ENCODE data around the gene R3HDML. TPM values are rescaled to one million over a fixed set of nuclear protein-coding genes. Genes with fewer than 3 reads are reported as not detected.

R3HDML gene
- total and polyA plus RNA-seq, 2 of the 13 experiments (the other 11 are each of a cell fraction or from before 2014, with no cell fraction given) = not detected

DNA sequence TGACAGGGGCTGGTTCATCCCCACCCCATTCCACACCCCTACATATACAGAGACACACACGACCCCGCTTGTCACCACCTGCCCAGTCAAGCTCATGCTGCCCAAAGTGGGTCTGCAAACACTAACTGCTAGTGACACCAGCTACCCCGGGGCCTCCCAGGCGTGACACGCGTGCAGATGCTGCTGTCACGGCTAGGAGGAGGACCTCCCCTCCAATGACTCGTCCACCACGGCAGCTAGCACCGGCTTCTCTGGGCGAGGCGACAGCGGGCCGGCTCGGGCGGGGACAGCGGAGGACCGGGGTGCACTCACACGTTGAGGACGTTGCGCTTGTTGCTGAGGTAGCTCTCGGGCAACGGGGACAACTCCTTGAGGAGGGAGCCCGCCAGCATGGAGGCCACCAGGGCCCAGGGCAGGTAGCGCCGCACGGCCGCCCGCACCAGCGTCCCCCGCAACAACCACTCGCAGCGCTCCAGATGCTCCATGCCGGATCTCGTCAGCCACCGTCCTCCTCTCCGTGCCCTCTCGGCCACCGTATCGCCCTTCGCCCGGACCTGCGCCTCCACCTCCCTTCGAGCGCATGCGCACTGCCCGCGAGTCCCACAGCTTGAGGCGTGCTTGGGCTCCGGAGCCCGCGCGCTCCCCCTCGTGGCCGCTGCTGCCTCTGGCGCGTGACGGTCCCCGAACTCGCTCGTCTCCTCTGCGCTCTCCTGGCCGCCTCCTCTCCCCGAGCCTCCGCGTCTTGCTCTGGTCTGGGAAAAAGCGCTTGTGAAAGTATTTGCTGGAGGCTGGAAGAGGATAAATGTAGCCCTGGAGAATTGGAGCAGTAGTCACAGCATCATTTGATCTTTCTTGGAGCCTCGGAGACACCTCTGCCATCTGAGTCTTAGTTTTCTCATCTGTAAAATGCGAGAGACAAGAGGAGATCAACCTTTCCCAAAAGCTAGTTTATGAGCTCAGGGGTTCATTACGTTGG lies 25.9 kb upstream of the R3HDML start, which contains the start of gene FITM2 (continued):
- TF ChIP-seq TCF12 (IDR thresholded peaks at IDR 0.05) (no peak), TCF12 (CRISPR knock-in tag; IDR thresholded peaks at IDR 0.05) (peak; percentile 94), RELA (CRISPR knock-in tag; IDR thresholded peaks at IDR 0.05) (peak; percentile 98), SETDB1 (CRISPR knock-in tag; IDR thresholded peaks at IDR 0.05; ENCODE audit: borderline replicate concordance) (no peak), ZNF879 (CRISPR knock-in tag; IDR thresholded peaks at IDR 0.05) (peak; percentile 79; the same call in 1 of the 2 replicates), ETV5 (CRISPR knock-in tag; IDR thresholded peaks at IDR 0.05; ENCODE audit: borderline replicate concordance) (peak; percentile 85), RBFOX2 (IDR thresholded peaks at IDR 0.05; ENCODE audit: low read depth, low read length) (peak; percentile 95), NFE2 (CRISPR knock-in tag; IDR thresholded peaks at IDR 0.05) (no peak), ZNF451 (CRISPR knock-in tag; IDR thresholded peaks at IDR 0.05) (peak; percentile 97), SOX6 (IDR thresholded peaks at IDR 0.05) (no peak), SOX6 (CRISPR knock-in tag; IDR thresholded peaks at IDR 0.05) (peak; percentile 90), SMYD3 (CRISPR knock-in tag; IDR thresholded peaks at IDR 0.05) (no peak), NONO (IDR thresholded peaks at IDR 0.05) (no peak), NONO (CRISPR knock-in tag; conservative IDR thresholded peaks at IDR 0.05) (peak; percentile 100), PAF1 (CRISPR knock-in tag; IDR thresholded peaks at IDR 0.05) (no peak), SAP130 (CRISPR knock-in tag; IDR thresholded peaks at IDR 0.05; ENCODE audit: low read depth) (peak; percentile 99), TBP (CRISPR knock-in tag; IDR thresholded peaks at IDR 0.05) (no peak), SKI (IDR thresholded peaks at IDR 0.05; ENCODE audit: partially characterized antibody) (peak; percentile 66), CCDC6 (CRISPR knock-in tag; IDR thresholded peaks at IDR 0.05) (no peak), ZNF720 (CRISPR knock-in tag; IDR thresholded peaks at IDR 0.05) (no peak), LCORL (IDR thresholded peaks at IDR 0.05) (no peak), LCORL (CRISPR knock-in tag; IDR thresholded peaks at IDR 0.05) (peak; percentile 84), ZBTB7B (CRISPR knock-in tag; IDR thresholded peaks at IDR 0.05) (no peak), ZNF230 (CRISPR knock-in tag; IDR thresholded peaks at IDR 0.05) (peak; percentile 98)
- TF ChIP-seq, protein P1, sequence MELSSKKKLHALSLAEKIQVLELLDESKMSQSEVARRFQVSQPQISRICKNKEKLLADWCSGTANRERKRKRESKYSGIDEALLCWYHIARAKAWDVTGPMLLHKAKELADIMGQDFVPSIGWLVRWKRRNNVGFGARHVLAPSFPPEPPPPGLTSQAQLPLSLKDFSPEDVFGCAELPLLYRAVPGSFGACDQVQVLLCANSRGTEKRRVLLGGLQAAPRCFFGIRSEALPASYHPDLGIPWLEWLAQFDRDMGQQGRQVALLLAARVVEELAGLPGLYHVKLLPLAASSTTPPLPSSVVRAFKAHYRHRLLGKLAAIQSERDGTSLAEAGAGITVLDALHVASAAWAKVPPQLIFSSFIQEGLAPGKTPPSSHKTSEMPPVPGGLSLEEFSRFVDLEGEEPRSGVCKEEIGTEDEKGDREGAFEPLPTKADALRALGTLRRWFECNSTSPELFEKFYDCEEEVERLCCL (CRISPR knock-in tag; IDR thresholded peaks at IDR 0.05; ENCODE audit: borderline replicate concordance) = 0 out of 2 replicates have a peak, but pooled peaks have one; percentile 45
- TF ChIP-seq, protein P2, sequence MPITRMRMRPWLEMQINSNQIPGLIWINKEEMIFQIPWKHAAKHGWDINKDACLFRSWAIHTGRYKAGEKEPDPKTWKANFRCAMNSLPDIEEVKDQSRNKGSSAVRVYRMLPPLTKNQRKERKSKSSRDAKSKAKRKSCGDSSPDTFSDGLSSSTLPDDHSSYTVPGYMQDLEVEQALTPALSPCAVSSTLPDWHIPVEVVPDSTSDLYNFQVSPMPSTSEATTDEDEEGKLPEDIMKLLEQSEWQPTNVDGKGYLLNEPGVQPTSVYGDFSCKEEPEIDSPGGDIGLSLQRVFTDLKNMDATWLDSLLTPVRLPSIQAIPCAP (CRISPR knock-in tag; IDR thresholded peaks at IDR 0.05; ENCODE audit: low read depth) = 0 out of 2 replicates have a peak, but pooled peaks have one; percentile 55
- TF ChIP-seq, protein P3, sequence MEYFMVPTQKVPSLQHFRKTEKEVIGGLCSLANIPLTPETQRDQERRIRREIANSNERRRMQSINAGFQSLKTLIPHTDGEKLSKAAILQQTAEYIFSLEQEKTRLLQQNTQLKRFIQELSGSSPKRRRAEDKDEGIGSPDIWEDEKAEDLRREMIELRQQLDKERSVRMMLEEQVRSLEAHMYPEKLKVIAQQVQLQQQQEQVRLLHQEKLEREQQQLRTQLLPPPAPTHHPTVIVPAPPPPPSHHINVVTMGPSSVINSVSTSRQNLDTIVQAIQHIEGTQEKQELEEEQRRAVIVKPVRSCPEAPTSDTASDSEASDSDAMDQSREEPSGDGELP (IDR thresholded peaks at IDR 0.05; ENCODE audit: borderline replicate concordance, low read depth) = 0 out of 2 replicates have a peak, but pooled peaks have one; percentile 72
- TF ChIP-seq, protein P4, sequence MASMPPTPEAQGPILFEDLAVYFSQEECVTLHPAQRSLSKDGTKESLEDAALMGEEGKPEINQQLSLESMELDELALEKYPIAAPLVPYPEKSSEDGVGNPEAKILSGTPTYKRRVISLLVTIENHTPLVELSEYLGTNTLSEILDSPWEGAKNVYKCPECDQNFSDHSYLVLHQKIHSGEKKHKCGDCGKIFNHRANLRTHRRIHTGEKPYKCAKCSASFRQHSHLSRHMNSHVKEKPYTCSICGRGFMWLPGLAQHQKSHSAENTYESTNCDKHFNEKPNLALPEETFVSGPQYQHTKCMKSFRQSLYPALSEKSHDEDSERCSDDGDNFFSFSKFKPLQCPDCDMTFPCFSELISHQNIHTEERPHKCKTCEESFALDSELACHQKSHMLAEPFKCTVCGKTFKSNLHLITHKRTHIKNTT (CRISPR knock-in tag; IDR thresholded peaks at IDR 0.05) = peak; percentile 56; the same call in 1 of the 2 replicates

Data from HepG2 (cell line).